GM06990 (cell line): ENCODE data around the gene MCRIP1.

Experiments used
- DNase-seq: peaks from one replicate; pipeline ENCODE4 v3.0.0-alpha.2; 2011; ENCODE audit not compliant: insufficient read length; ENCODE audit errors: extremely low read depth
- H3K27me3 ChIP-seq: replicated peaks from 2 replicates; pipeline ENCODE4 v1.6.0; 2011; ENCODE audit warnings: low read length; ENCODE audit not compliant: control insufficient read depth, insufficient read depth
- H3K36me3 ChIP-seq: 2 replicates; pipeline ENCODE4 v1.5.1; 2011; ENCODE audit warnings: low read length; ENCODE audit not compliant: control insufficient read depth, insufficient read depth
- H3K4me3 ChIP-seq: replicated peaks from 2 replicates; pipeline ENCODE4 v1.5.1; 2011; ENCODE audit warnings: low read depth, mild to moderate bottlenecking, control low read depth, low read length
- CTCF ChIP-seq: IDR thresholded peaks from 2 replicates; pipeline ENCODE4 v1.5.1; 2011; ENCODE audit warnings: low read length, control low read depth, mild to moderate bottlenecking, inconsistent platforms; ENCODE audit not compliant: insufficient read depth, poor library complexity, severe bottlenecking

Gene MCRIP1

GRCh38 chr17:81858170-81858966 lies 25.3 kb upstream of the MCRIP1 start:
- H3K4me3 ChIP-seq: peak overlapping the region; percentile 84
- DNase-seq: no peak
- H3K27me3 ChIP-seq: no peaks in the 10 kb centered on the region
- H3K36me3 ChIP-seq: peaks cover 35% of the 10 kb centered on the region
- TF ChIP-seq CTCF: no peak

- no peak for DNase-seq
- H3K27me3 ChIP-seq: no peaks in the 10 kb centered on the region
- TF ChIP-seq CTCF: no peak
- H3K36me3 ChIP-seq: peaks cover 55% of the 10 kb centered on the region
- no peak overlapping the region for H3K4me3 ChIP-seq
Observed at GRCh38 chr17:81854974-81855774, 22.1 kb upstream of the MCRIP1 start.

- peaks cover 46% of the 10 kb centered on the region for H3K36me3 ChIP-seq
- no peak for TF ChIP-seq CTCF
- no peak overlapping the region for H3K4me3 ChIP-seq
- no peak for DNase-seq
- H3K27me3 ChIP-seq: no peaks in the 10 kb centered on the region
Observed at GRCh38 chr17:81852237-81852636, 19.1 kb upstream of the MCRIP1 start.

GRCh38 chr17:81851423-81851822 lies 18.3 kb upstream of the MCRIP1 start:
- DNase-seq: no peak

GRCh38 chr17:81849457-81849856 lies 16.4 kb upstream of the MCRIP1 start:
- H3K36me3 ChIP-seq: peaks cover 65% of the 10 kb centered on the region
- DNase-seq: no peak
- H3K4me3 ChIP-seq: no peak overlapping the region
- H3K27me3 ChIP-seq: no peaks in the 10 kb centered on the region
- no peak for TF ChIP-seq CTCF

More at GRCh38 chr17:81851423-81851822, 18.3 kb upstream of the MCRIP1 start:
- Histone ChIP-seq H3K27me3 (no peaks in the 10 kb centered on the region), H3K4me3 (no peak overlapping the region), H3K36me3 (peaks cover 54% of the 10 kb centered on the region)
- no peak for TF ChIP-seq CTCF
